HepG2 (cell line): ENCODE data around the gene CFAP45. TPM values are rescaled to one million over a fixed set of nuclear protein-coding genes. Genes with fewer than 3 reads are reported as not detected.

ENCODE experiments used
- ATAC-seq: fragments of 200-7000 bp; cut with Tn5 transposase; 3 replicates; pipeline ENCODE4 v1.9.1; 2020; ENCODE audit warnings: mild to moderate bottlenecking, moderate library complexity
- BruUV-seq: library from RNA; stranded (reverse); fragments of 400-500 nt; replicated peaks from 2 replicates; lab custom pipeline; 2021; lab: Mats Ljungman, UMichigan
- CTCF ChIA-PET: fragments of 300-600 bp; formaldehyde crosslinking; extraction: SDS; loops from one replicate; lab custom pipeline; 2021; ENCODE audit warnings: low total read pairs, inconsistent platforms, low intra/inter-chr PET ratio; lab: Yijun Ruan, JAX
- POLR2A ChIA-PET: fragments of 350-600 bp; sonication (Branson Sonifier 250); formaldehyde crosslinking; loops from one replicate; lab custom pipeline; 2020; ENCODE audit warnings: antibody characterized with exemption, inconsistent platforms; lab: Yijun Ruan, JAX
- DNase-seq: peaks from one replicate; pipeline ENCODE4 v3.0.0-alpha.2; 2015; ENCODE audit warnings: low spot score
- FAIRE-seq: peaks from 3 replicates; lab custom pipeline; 2011; peaks lifted over from hg19 to GRCh38; lab: Jason Lieb, UNC
- H2AFZ ChIP-seq: one replicate; pipeline ENCODE4 v1.6.1; 2011; ENCODE audit warnings: low read length, inconsistent platforms
- H3K27ac ChIP-seq: fragments of 300-600 bp; 3 replicates; pipeline ENCODE4 v1.8.0; 2011; ENCODE audit warnings: mixed run types, mild to moderate bottlenecking, mixed read lengths, low read length, inconsistent platforms; ENCODE audit not compliant: insufficient read depth; ENCODE audit errors: extremely low read length
- H3K27me3 ChIP-seq, 2 experiments: fragments of 200-600 bp in 1 of 2; 2 replicates in 1 of 2; 3 replicates in 1 of 2; pipeline versions ENCODE4 v1.6.0 to v1.8.0; 2011; ENCODE audit warnings: low read length in 2 of 2, mild to moderate bottlenecking in 2 of 2, moderate library complexity in 2 of 2, inconsistent platforms in 1 of 2; ENCODE audit not compliant: insufficient read depth in 2 of 2, control insufficient read depth in 1 of 2
- H3K36me3 ChIP-seq, 2 experiments: fragments of 200-600 bp in 1 of 2; replicated peaks in 1 of 2; 2 replicates in 1 of 2; 3 replicates in 1 of 2; pipeline versions ENCODE4 v1.5.1 to v1.8.0; 2011; ENCODE audit warnings: low read length in 2 of 2, inconsistent platforms in 1 of 2; ENCODE audit not compliant: insufficient read depth in 2 of 2, control insufficient read depth in 1 of 2
- H3K4me1 ChIP-seq: 2 replicates; pipeline ENCODE4 v1.5.1; 2012; ENCODE audit warnings: low read length, inconsistent platforms; ENCODE audit not compliant: insufficient read depth
- H3K4me2 ChIP-seq: 2 replicates; pipeline ENCODE4 v1.6.0; 2011; ENCODE audit warnings: low read depth, low read length, inconsistent platforms
- H3K4me3 ChIP-seq, 3 experiments: fragments of 200-600 bp in 1 of 3; sonication (generic), shearing (Covaris generic) in 1 of 3; replicated peaks in 1 of 3; 2 replicates each; pipeline ENCODE4 v1.5.1; 2011 to 2016; ENCODE audit warnings: low read length in 3 of 3, inconsistent platforms in 2 of 3, low read depth in 2 of 3, mild to moderate bottlenecking in 2 of 3, control low read depth in 1 of 3, mixed read lengths in 1 of 3; ENCODE audit not compliant: insufficient read depth in 1 of 3
- H3K79me2 ChIP-seq: one replicate; pipeline ENCODE4 v1.6.1; 2011; ENCODE audit warnings: low read length, inconsistent platforms; ENCODE audit not compliant: insufficient read depth
- H3K9ac ChIP-seq: 2 replicates; pipeline ENCODE4 v1.6.0; 2011; ENCODE audit warnings: mild to moderate bottlenecking, low read depth, low read length, inconsistent platforms; ENCODE audit not compliant: insufficient read depth
- H3K9me3 ChIP-seq: 2 replicates; pipeline ENCODE4 v1.5.1; 2012; ENCODE audit warnings: mild to moderate bottlenecking, low read length
- H4K20me1 ChIP-seq: 2 replicates; pipeline ENCODE4 v1.6.0; 2011; ENCODE audit warnings: inconsistent platforms, mild to moderate bottlenecking, low read length, moderate library complexity; ENCODE audit not compliant: insufficient read depth
- WGBS: methylation state at CpG from one replicate; pipeline ENCODE4 v1.1.6; 2017; ENCODE audit warnings: low lambda C conversion rate; 5-methylcytosine and 5-hydroxymethylcytosine counted together
- in situ Hi-C: cut with HindIII; loops from 2 replicates; pipeline ENCODE4 v1.10.0; 2017; ENCODE audit warnings: low pct_unique_long_range_greater_than_20kb; ENCODE audit not compliant: extremely low pct_ligation_motif_present
- intact Hi-C: fragments of 100-400 bp; cut with micrococcal nuclease; formaldehyde crosslinking; loops from one replicate; pipeline ENCODE4 v1.10.0; 2022; ENCODE audit not compliant: unreplicated experiment
- polyA plus RNA-seq, 8 experiments: library from polyadenylated mRNA; depleted of rRNA in 3 of 8; stranded (reverse) in 7 of 8; unstranded in 1 of 8; fragments of >200 nt; fragmentation: Illumina TruSeq in 4 of 8; extraction: Trizol in 4 of 8; gene quantifications; 2 replicates each; pipeline versions ENCODE4 v1.2.1 to v1.2.3, GENCODE V29; 2011 to 2016; ENCODE audit warnings: low read depth in 4 of 8, missing spikeins in 1 of 8, mixed read lengths in 1 of 8; ENCODE audit not compliant: insufficient read depth in 1 of 8
- total RNA-seq, 5 experiments: library from RNA; depleted of rRNA; stranded (reverse); fragments of >200 nt; fragmentation: Illumina TruSeq; extraction: Trizol; gene quantifications; 2 replicates each; pipeline ENCODE4 v1.2.3, GENCODE V29; 2016; ENCODE audit warnings: low read depth in 1 of 5
- TF ChIP-seq, protein P1 (sequence below): sonication (generic); formaldehyde crosslinking; IDR thresholded peaks from 2 replicates; pipeline ENCODE4 v1.9.0; 2022; ENCODE audit warnings: missing genetic modification reagents, mild to moderate bottlenecking, borderline replicate concordance
- TF ChIP-seq, protein P2 (sequence below): sonication (generic); formaldehyde crosslinking; conservative IDR thresholded peaks from 2 replicates; pipeline ENCODE4 v1.4.0; 2020; ENCODE audit warnings: missing genetic modification reagents

CFAP45 gene
- total and polyA plus RNA-seq, 2 of the 13 experiments (the other 11 are each of a cell fraction or from before 2014, with no cell fraction given), result not detected

DNA sequence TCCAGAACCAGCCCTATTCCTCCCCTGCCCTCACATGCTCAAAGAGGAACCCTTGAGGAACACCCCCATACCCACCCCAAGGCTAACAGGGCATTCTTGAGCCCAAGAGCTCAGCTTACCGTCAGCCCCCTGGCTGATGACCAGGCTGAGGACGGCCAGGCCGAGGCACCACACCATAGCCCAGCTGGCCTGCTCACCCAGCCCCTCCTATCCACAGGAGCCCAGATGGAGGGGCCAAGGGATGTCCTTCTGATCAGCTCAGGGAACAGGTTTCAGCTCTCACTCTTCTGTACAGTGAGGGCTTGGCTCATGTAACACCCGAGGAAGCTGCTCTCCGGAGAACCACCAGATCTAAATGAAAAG, 43.3 kb upstream of the CFAP45 start (continued):
- TF ChIP-seq, protein P1, sequence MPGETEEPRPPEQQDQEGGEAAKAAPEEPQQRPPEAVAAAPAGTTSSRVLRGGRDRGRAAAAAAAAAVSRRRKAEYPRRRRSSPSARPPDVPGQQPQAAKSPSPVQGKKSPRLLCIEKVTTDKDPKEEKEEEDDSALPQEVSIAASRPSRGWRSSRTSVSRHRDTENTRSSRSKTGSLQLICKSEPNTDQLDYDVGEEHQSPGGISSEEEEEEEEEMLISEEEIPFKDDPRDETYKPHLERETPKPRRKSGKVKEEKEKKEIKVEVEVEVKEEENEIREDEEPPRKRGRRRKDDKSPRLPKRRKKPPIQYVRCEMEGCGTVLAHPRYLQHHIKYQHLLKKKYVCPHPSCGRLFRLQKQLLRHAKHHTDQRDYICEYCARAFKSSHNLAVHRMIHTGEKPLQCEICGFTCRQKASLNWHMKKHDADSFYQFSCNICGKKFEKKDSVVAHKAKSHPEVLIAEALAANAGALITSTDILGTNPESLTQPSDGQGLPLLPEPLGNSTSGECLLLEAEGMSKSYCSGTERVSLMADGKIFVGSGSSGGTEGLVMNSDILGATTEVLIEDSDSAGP (CRISPR knock-in tag), result no peak

DNA sequence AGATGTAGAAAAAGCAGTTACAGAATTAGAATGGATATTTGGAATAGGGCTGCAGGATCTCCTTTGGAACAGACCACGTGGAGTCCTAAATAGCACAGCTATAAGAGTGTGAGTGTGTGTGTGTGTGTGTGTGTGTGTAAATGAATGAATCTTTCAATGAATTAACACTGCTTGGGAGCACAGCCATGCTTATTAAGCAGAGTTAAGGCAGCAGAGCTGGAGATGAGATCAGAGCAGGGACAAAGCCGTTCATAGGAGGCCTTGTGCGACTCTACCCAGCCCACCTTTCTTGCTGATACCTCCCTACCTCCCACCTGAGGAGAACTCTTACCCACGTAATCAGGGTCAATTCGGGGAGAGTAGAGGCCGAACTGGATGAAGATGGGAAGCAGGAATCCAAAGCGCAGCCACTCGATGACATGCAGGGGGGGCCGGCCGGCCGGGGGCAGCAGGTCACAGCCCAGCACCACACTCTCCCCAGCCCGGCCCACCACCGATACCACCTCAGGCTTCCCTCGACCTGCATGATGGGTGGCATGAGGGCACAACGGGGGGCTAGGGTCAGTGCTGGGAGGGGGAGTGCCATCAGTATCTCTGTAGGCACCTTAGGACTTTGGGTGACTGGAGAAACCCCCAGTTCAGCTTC, 42.8 kb upstream of the CFAP45 start:
- Histone ChIP-seq H3K4me1 (peaks cover 18% of the 10 kb centered on the region), H3K9me3 (no peaks in the 10 kb centered on the region), H3K79me2 (no peaks in the 10 kb centered on the region), H3K36me3 (no peaks in the 10 kb centered on the region), H3K27ac (no peak overlapping the region), H3K4me2 (no peak overlapping the region), H3K9ac (no peak overlapping the region), H2AFZ (no peak overlapping the region), H4K20me1 (no peaks in the 10 kb centered on the region), H3K27me3 (peaks cover 14 to 79% of the 10 kb centered on the region in 2 experiments; a peak in 4 of 5 replicates), H3K4me3 (no peak overlapping the region)
- WGBS, result 16% methylated on average over 6 of the region's 15 CpGs
- BruUV-seq, result no TSS peak
- DNase-seq (no peak), FAIRE-seq (no peak), ATAC-seq (no peak)
- in situ Hi-C loops, result no loop called here
- ChIA-PET POLR2A (no interaction called here), CTCF (no interaction called here)
- TF ChIP-seq, protein P2, sequence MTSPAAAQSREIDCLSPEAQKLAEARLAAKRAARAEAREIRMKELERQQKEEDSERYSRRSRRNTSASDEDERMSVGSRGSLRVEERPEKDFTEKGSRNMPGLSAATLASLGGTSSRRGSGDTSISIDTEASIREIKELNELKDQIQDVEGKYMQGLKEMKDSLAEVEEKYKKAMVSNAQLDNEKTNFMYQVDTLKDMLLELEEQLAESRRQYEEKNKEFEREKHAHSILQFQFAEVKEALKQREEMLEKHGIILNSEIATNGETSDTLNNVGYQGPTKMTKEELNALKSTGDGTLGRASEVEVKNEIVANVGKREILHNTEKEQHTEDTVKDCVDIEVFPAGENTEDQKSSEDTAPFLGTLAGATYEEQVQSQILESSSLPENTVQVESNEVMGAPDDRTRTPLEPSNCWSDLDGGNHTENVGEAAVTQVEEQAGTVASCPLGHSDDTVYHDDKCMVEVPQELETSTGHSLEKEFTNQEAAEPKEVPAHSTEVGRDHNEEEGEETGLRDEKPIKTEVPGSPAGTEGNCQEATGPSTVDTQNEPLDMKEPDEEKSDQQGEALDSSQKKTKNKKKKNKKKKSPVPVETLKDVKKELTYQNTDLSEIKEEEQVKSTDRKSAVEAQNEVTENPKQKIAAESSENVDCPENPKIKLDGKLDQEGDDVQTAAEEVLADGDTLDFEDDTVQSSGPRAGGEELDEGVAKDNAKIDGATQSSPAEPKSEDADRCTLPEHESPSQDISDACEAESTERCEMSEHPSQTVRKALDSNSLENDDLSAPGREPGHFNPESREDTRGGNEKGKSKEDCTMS (CRISPR knock-in tag), result no peak
- intact Hi-C loops, result no loop called here
